ENCODE data around the gene KDM6B. TPM values are rescaled to one million over a fixed set of nuclear protein-coding genes. Genes with fewer than 3 reads are reported as not detected.
A peak's percentile ranks its signal among the peaks of the same experiment; 100 is the strongest.
"Not testable (repeated sequence)": the region's sequence is repeated elsewhere in the genome, so short reads cannot be mapped to it uniquely, and the experiment has no call there.

The KDM6B gene
- total RNA-seq, 1 donor from 2014 or later: 121 TPM

GRCh38 chr17:7809791-7810343, 24.1 kb upstream of the KDM6B start:
- DNase-seq; intact Hi-C loops (cut with micrococcal nuclease); H3K27me3 Mint-ChIP-seq; H3K27ac Mint-ChIP-seq; H3K4me3 Mint-ChIP-seq; H3K9me3 Mint-ChIP-seq; H3K36me3 Mint-ChIP-seq (ENCODE audit: low read depth); H3K4me1 Mint-ChIP-seq: not testable (repeated sequence)

DNA sequence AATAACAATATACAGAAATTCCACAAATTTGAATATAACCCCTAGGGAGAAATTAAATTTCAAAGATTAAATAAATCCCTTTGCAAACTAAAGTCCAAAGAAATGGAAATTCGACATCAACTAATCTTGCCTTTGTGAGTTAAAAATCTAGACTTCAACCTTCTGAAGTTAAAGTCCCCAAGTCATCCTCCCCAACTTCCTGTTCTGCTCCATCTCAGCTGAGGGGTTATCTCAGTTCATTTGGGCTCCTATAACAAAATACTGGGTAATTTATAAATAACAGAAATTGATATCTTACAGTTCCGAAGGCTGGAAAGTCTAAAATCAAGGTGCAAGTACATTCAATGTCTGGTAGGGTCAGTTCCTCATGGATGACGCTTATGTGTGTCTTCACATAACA, 22.8 kb upstream of the KDM6B start:
- Mint-ChIP-seq H3K4me1 (no peaks in the 10 kb centered on the region), H3K27me3 (peaks cover 7% of the 10 kb centered on the region), H3K36me3 (ENCODE audit: low read depth) (no peaks in the 10 kb centered on the region), H3K27ac (no peak overlapping the region), H3K4me3 (no peak overlapping the region), H3K9me3 (no peaks in the 10 kb centered on the region)
- no peak for DNase-seq
- intact Hi-C loops (cut with micrococcal nuclease): no loop called here

DNA sequence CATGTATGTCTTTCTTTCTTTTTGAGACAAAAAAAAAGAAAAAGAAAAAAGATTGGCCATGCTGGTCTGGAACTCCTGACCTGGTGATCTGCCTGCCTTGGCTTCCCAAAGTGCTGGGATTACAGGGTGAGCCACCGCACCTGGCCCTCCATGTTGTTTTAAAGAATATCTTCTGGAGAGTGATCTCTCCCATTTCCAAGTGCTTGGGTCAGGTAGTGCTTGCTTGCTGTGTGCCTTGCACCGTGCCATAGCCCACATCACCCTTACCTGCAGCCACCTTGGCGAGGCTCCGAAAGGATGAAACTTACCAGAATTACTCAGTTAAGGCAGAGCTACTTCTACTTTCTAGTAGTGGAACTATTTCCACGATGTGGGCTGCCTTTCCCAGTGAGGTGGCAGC, 19.0 kb upstream of the KDM6B start:
- no peak overlapping the region for H3K4me3 Mint-ChIP-seq
- H3K27me3 Mint-ChIP-seq: peaks cover 3% of the 10 kb centered on the region
- intact Hi-C loops (cut with micrococcal nuclease): no loop called here
- no peak for DNase-seq
- no peaks in the 10 kb centered on the region for H3K4me1 Mint-ChIP-seq
- H3K27ac Mint-ChIP-seq: no peak overlapping the region
- no peaks in the 10 kb centered on the region for H3K9me3 Mint-ChIP-seq
- H3K36me3 Mint-ChIP-seq (ENCODE audit: low read depth): no peaks in the 10 kb centered on the region

GRCh38 chr17:7816926-7817642, 16.9 kb upstream of the KDM6B start:
- no peak for DNase-seq
- Mint-ChIP-seq H3K27ac (no peak overlapping the region), H3K4me3 (no peak overlapping the region), H3K9me3 (no peaks in the 10 kb centered on the region), H3K36me3 (ENCODE audit: low read depth) (no peaks in the 10 kb centered on the region), H3K27me3 (peaks cover 2% of the 10 kb centered on the region), H3K4me1 (no peaks in the 10 kb centered on the region)
- intact Hi-C loops (cut with micrococcal nuclease): no loop called here

- H3K4me3 Mint-ChIP-seq: no peak overlapping the region
- no peak for DNase-seq
- H3K36me3 Mint-ChIP-seq (ENCODE audit: low read depth): no peaks in the 10 kb centered on the region
- H3K4me1 Mint-ChIP-seq: no peaks in the 10 kb centered on the region
- intact Hi-C loops (cut with micrococcal nuclease): no loop called here
- no peaks in the 10 kb centered on the region for H3K9me3 Mint-ChIP-seq
- H3K27ac Mint-ChIP-seq: no peak overlapping the region
- peaks cover 2% of the 10 kb centered on the region for H3K27me3 Mint-ChIP-seq
These were observed 16.4 kb upstream of the KDM6B start for GRCh38 chr17:7817643-7817964.

DNA sequence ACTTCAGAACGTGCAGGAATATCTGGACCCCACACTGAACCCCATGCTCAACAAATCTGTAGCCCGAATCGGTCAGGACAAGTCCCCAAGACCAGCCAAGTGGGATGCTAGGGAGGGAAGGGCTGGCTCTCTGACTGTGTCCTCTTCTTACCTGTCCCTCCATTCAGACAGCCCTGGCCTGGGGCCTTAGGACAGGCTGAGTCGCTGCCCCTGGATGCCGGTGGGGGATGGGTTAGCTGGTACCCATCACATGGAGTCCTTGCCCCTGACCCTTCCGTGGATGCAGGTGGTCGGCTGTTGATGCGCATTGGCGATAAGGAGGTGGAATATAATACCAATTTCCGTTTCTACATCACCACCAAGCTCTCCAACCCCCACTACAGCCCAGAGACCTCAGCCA, 16.0 kb upstream of the KDM6B start:
- Mint-ChIP-seq H3K36me3 (ENCODE audit: low read depth) (no peaks in the 10 kb centered on the region), H3K9me3 (no peaks in the 10 kb centered on the region), H3K27ac (no peak overlapping the region), H3K4me3 (no peak overlapping the region), H3K4me1 (no peaks in the 10 kb centered on the region), H3K27me3 (peaks cover 2% of the 10 kb centered on the region)
- no peak for DNase-seq
- intact Hi-C loops (cut with micrococcal nuclease): no loop called here

DNA sequence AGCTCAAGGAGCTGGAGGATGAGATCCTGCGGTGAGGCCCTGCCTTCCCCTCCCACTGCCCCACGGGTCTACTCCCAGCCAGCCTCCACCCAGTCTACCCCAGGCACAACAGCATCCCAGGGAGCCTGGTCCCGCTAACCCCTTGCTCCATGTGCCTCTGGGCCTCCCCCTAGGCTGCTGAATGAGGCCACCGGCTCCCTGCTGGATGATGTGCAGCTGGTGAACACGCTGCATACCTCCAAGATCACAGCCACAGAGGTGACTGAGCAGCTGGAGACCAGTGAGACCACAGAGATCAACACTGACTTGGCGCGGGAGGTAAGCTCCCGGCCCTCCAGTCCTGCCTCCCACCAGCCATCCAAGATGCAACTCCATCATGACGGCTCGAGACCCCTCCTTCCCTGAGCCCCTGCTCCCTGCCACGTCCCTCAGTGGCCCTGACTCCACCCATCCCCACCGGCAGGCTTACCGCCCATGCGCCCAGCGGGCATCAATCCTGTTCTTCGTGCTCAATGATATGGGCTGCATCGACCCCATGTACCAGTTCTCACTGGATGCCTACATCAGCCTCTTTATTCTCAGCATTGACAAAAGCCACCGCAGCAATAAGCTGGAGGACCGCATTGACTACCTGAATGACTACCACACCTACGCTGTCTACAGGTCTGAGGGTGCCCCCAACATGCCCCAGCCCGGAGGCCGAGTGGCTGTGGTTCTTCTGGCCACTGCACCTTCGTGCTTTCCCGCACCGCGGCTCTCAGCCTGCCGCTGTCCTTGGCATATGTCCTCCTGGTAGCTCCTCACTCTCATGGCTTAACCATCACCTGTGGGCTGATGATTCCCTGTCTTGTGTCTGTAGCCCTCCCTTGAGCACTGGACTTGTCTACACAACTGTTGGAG, 15.0 kb upstream of the KDM6B start:
- Mint-ChIP-seq H3K36me3 (ENCODE audit: low read depth) (no peaks in the 10 kb centered on the region), H3K4me3 (no peak overlapping the region), H3K9me3 (no peaks in the 10 kb centered on the region), H3K27ac (no peak overlapping the region), H3K27me3 (peaks cover 2% of the 10 kb centered on the region), H3K4me1 (no peaks in the 10 kb centered on the region)
- intact Hi-C loops (cut with micrococcal nuclease): no loop called here
- no peak for DNase-seq

- intact Hi-C loops (cut with micrococcal nuclease): no loop called here
- Mint-ChIP-seq H3K9me3 (no peaks in the 10 kb centered on the region), H3K36me3 (ENCODE audit: low read depth) (no peaks in the 10 kb centered on the region), H3K27me3 (peaks cover 5% of the 10 kb centered on the region), H3K4me1 (peaks cover 3% of the 10 kb centered on the region), H3K27ac (no peak overlapping the region), H3K4me3 (no peak overlapping the region)
- no peak for DNase-seq
These were observed 13.8 kb upstream of the KDM6B start for GRCh38 chr17:7820231-7820630.

- Mint-ChIP-seq H3K4me1 (peaks cover 7% of the 10 kb centered on the region), H3K36me3 (ENCODE audit: low read depth) (no peaks in the 10 kb centered on the region), H3K27ac (no peak overlapping the region), H3K4me3 (no peak overlapping the region), H3K9me3 (no peaks in the 10 kb centered on the region), H3K27me3 (peaks cover 14% of the 10 kb centered on the region)
- intact Hi-C loops (cut with micrococcal nuclease): loop anchor here (1.0 to 2.0 kb wide), 3 partner anchors 29 to 167 kb away; no protein-coding TSS in a partner anchor
- DNase-seq: no peak
These were observed 11.9 kb upstream of the KDM6B start for GRCh38 chr17:7822126-7822525.

DNA sequence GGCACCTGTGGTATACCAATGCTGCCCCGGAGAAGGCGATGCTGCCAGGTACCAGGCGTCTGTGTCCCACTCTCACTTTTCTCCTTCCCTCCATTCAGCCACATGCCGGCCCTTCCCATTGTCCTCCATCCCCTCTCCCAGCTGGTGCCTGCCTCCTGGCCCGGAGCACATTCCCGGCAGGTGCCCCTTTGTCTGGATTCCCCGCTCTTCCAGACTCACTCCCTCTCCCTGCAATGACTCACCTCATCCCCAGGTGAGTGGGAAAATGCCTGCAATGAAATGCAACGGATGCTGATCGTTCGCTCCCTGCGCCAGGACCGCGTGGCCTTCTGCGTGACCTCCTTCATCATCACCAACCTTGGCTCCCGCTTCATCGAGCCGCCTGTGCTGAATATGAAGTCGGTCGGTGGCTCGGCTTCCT, 10.4 kb upstream of the KDM6B start:
- Mint-ChIP-seq H3K27ac (peak overlapping the region; percentile 12), H3K4me3 (no peak overlapping the region)
- intact Hi-C loops (cut with micrococcal nuclease): loop anchor here (2.0 kb wide), 1 partner anchor 165 kb away; no protein-coding TSS in a partner anchor

DNA sequence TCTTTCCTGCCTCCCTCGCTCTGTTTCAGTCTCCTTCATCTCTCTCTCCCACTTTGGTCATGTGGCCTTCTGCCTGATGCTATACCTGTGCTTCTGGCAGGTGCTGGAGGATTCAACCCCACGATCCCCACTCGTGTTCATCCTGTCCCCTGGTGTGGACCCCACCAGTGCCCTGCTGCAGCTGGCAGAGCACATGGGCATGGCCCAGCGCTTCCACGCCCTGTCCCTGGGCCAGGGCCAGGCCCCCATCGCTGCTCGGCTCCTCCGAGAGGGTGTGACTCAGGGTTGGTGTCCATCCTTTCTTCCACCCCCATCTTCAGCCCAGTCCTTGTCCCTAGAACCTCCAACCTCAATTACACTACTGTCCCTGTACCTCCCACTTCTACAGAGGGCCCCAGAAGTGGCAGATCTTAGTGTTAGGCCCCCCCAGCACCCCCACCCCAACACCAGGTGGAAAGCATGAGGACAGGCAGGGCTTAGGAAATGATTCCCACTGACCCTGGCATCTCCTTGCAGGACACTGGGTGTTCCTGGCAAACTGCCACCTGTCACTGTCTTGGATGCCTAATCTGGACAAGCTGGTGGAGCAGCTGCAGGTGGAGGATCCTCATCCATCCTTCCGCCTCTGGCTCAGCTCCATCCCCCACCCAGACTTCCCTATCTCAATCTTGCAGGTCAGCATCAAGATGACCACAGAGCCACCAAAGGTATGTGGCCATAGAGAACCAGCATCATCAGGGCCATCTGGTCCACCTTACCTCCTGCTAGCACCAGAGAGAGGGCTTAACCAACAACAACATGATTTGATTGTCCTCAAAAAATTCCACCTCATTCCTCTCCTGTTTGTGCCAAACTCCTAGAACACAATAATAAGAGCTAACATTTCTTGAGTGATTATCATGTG, 9.7 kb upstream of the KDM6B start:
- Mint-ChIP-seq H3K9me3 (no peaks in the 10 kb centered on the region), H3K27ac (no peak overlapping the region), H3K36me3 (ENCODE audit: low read depth) (no peaks in the 10 kb centered on the region), H3K27me3 (peaks cover 22% of the 10 kb centered on the region), H3K4me3 (no peak overlapping the region), H3K4me1 (peaks cover 7% of the 10 kb centered on the region)
- intact Hi-C loops (cut with micrococcal nuclease): no loop called here
- DNase-seq: no peak

More for the DNA sequence above, 10.4 kb upstream of the KDM6B start:
- Mint-ChIP-seq H3K36me3 (ENCODE audit: low read depth) (no peaks in the 10 kb centered on the region), H3K27me3 (peaks cover 20% of the 10 kb centered on the region), H3K4me1 (peaks cover 7% of the 10 kb centered on the region), H3K9me3 (no peaks in the 10 kb centered on the region)
- DNase-seq: no peak

GRCh38 chr17:7825206-7825990, 8.6 kb upstream of the KDM6B start:
- no peaks in the 10 kb centered on the region for H3K36me3 Mint-ChIP-seq (ENCODE audit: low read depth)
- H3K4me3 Mint-ChIP-seq: no peak overlapping the region
- peaks cover 7% of the 10 kb centered on the region for H3K4me1 Mint-ChIP-seq
- no peaks in the 10 kb centered on the region for H3K9me3 Mint-ChIP-seq
- H3K27ac Mint-ChIP-seq: no peak overlapping the region
- intact Hi-C loops (cut with micrococcal nuclease): no loop called here
- H3K27me3 Mint-ChIP-seq: peaks cover 24% of the 10 kb centered on the region
- DNase-seq: no peak

DNA sequence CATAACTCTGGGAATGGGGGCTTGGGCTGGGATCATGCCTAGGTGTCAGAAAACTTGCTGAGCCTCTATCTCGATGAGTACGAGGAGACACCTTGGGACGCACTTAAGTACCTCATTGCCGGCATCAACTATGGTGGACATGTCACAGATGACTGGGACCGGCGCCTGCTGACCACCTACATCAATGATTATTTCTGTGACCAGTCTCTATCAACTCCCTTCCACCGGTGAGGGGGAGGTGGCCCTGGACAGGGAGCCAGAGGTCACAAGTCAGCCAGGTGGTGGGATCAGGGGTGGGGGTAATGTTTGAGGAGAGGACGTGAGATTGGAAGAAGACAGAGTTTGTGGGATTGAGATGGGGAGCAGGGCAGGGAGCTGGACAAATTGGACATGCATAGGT, 3.4 kb upstream of the KDM6B start:
- intact Hi-C loops (cut with micrococcal nuclease): loop anchor here (10.0 kb wide), 1 partner anchor 256 kb away; the partner anchor contains the start of gene CD68
- H3K36me3 Mint-ChIP-seq (ENCODE audit: low read depth): no peaks in the 10 kb centered on the region
- peaks cover 34% of the 10 kb centered on the region for H3K27me3 Mint-ChIP-seq
- no peak overlapping the region for H3K27ac Mint-ChIP-seq
- H3K9me3 Mint-ChIP-seq: no peaks in the 10 kb centered on the region
- peaks cover 14% of the 10 kb centered on the region for H3K4me1 Mint-ChIP-seq
- H3K4me3 Mint-ChIP-seq: no peak overlapping the region
- DNase-seq: no peak

All from activated CD4-positive, alpha-beta T cell treated with anti-CD3 and anti-CD28 coated beads, Interleukin-2, amount 10 ng/mL, durations not matched to agents 24 days and 14 days (primary cell).